ENCODE measurements around the gene KCTD16. TPM values are rescaled to one million over a fixed set of nuclear protein-coding genes. Genes with fewer than 3 reads are reported as not detected.

The KCTD16 gene
- polyA plus RNA-seq, 1 of the 3 experiments (the other 2 are of a cell fraction) = 0.03 TPM

DNA sequence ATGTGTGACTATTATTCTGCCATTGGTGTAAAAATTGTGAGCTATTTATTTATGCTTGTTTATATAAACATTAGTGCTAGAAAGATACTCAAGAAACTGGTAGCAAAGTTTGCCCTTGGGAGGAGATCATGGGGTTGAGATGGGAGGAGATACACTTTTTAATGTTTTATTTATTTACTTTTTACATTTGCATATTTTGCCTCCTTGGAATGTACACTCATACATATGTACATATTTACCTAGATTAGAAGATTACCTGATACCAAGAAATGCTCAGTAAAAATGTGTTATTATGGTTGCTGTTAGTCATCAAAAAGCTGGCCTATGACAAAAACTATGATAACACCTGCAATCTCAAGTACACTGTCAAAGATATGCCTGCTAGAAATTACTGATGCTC, 195.2 kb downstream of the KCTD16 start:
- H3K36me3 ChIP-seq (replicated peaks in 1 of 2; ENCODE audit: control insufficient read depth in 1 of 2, insufficient read depth in 2 of 2, low read length in 1 of 2) = no peaks in the 10 kb centered on the region
- H2AFZ ChIP-seq (ENCODE audit: low read depth) = no peak overlapping the region
- no peak overlapping the region for H3K4me2 ChIP-seq
- H3K9me2 ChIP-seq = no peaks in the 10 kb centered on the region
- no peak overlapping the region for H3K4me3 ChIP-seq (ENCODE audit: low read depth in 2 of 2, low read length in 1 of 2)
- peaks cover 0 to 8% of the 10 kb centered on the region in 2 experiments; a peak in 2 of 4 replicates for H3K4me1 ChIP-seq (ENCODE audit: control insufficient read depth in 1 of 2, insufficient read depth in 2 of 2, low read depth in 1 of 2, low read length in 1 of 2)
- no peaks in the 10 kb centered on the region for H3F3A ChIP-seq (replicated peaks; ENCODE audit: insufficient read depth)
- no peak overlapping the region for H3K9ac ChIP-seq
- H3K27ac ChIP-seq (ENCODE audit: low read depth in 2 of 2, low read length in 1 of 2) = no peak overlapping the region
- ChIA-PET POLR2A (no interaction called here), CTCF (no interaction called here)
- no peaks in the 10 kb centered on the region for H4K20me1 ChIP-seq (ENCODE audit: insufficient read depth)
- no peaks in the 10 kb centered on the region for H3K9me3 ChIP-seq
- no peaks in the 10 kb centered on the region for H3K27me3 ChIP-seq (ENCODE audit: insufficient read depth)
- TF ChIP-seq, protein P1, sequence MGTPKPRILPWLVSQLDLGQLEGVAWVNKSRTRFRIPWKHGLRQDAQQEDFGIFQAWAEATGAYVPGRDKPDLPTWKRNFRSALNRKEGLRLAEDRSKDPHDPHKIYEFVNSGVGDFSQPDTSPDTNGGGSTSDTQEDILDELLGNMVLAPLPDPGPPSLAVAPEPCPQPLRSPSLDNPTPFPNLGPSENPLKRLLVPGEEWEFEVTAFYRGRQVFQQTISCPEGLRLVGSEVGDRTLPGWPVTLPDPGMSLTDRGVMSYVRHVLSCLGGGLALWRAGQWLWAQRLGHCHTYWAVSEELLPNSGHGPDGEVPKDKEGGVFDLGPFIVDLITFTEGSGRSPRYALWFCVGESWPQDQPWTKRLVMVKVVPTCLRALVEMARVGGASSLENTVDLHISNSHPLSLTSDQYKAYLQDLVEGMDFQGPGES (IDR thresholded peaks at IDR 0.05; ENCODE audit: low read depth, low read length) = no peak
- TF ChIP-seq JUND (IDR thresholded peaks at IDR 0.05) (no peak), RXRA (IDR thresholded peaks at IDR 0.05; ENCODE audit: borderline replicate concordance, low read depth) (no peak), RCOR1 (IDR thresholded peaks at IDR 0.05; ENCODE audit: low read length) (no peak), EZH2phosphoT487 (IDR thresholded peaks at IDR 0.05; ENCODE audit: borderline replicate concordance, low read depth) (no peak), SIN3A (IDR thresholded peaks at IDR 0.05; ENCODE audit: borderline replicate concordance, low read depth, low read length) (no peak), FOSL2 (IDR thresholded peaks at IDR 0.05; ENCODE audit: borderline replicate concordance, low read depth) (no peak), EP300 (IDR thresholded peaks at IDR 0.05; ENCODE audit: borderline replicate concordance in 1 of 2, low read depth in 1 of 2, low read length in 1 of 2) (no peak), RAD21 (IDR thresholded peaks at IDR 0.05; ENCODE audit: low read length) (no peak), CHD2 (IDR thresholded peaks at IDR 0.05; ENCODE audit: low read length, partially characterized antibody) (no peak), MXI1 (IDR thresholded peaks at IDR 0.05; ENCODE audit: low read depth, low read length) (no peak), FOXM1 (IDR thresholded peaks at IDR 0.05; ENCODE audit: low read depth) (no peak), RFX5 (IDR thresholded peaks at IDR 0.05; ENCODE audit: low read length) (no peak), NRF1 (IDR thresholded peaks at IDR 0.05; ENCODE audit: low read depth, low read length) (no peak), GABPA (IDR thresholded peaks at IDR 0.05; ENCODE audit: low read depth) (no peak), TEAD4 (IDR thresholded peaks at IDR 0.05; ENCODE audit: borderline replicate concordance, insufficient read depth) (no peak), SMC3 (IDR thresholded peaks at IDR 0.05; ENCODE audit: low read depth, low read length) (no peak)
- TF ChIP-seq, protein P2, sequence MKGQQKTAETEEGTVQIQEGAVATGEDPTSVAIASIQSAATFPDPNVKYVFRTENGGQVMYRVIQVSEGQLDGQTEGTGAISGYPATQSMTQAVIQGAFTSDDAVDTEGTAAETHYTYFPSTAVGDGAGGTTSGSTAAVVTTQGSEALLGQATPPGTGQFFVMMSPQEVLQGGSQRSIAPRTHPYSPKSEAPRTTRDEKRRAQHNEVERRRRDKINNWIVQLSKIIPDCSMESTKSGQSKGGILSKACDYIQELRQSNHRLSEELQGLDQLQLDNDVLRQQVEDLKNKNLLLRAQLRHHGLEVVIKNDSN (IDR thresholded peaks at IDR 0.05; ENCODE audit: borderline replicate concordance, low read depth) = no peak
- TF ChIP-seq, protein P3, sequence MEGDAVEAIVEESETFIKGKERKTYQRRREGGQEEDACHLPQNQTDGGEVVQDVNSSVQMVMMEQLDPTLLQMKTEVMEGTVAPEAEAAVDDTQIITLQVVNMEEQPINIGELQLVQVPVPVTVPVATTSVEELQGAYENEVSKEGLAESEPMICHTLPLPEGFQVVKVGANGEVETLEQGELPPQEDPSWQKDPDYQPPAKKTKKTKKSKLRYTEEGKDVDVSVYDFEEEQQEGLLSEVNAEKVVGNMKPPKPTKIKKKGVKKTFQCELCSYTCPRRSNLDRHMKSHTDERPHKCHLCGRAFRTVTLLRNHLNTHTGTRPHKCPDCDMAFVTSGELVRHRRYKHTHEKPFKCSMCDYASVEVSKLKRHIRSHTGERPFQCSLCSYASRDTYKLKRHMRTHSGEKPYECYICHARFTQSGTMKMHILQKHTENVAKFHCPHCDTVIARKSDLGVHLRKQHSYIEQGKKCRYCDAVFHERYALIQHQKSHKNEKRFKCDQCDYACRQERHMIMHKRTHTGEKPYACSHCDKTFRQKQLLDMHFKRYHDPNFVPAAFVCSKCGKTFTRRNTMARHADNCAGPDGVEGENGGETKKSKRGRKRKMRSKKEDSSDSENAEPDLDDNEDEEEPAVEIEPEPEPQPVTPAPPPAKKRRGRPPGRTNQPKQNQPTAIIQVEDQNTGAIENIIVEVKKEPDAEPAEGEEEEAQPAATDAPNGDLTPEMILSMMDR (IDR thresholded peaks at IDR 0.05) = no peak
- TF ChIP-seq, protein P4, sequence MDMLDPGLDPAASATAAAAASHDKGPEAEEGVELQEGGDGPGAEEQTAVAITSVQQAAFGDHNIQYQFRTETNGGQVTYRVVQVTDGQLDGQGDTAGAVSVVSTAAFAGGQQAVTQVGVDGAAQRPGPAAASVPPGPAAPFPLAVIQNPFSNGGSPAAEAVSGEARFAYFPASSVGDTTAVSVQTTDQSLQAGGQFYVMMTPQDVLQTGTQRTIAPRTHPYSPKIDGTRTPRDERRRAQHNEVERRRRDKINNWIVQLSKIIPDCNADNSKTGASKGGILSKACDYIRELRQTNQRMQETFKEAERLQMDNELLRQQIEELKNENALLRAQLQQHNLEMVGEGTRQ (IDR thresholded peaks at IDR 0.05; ENCODE audit: borderline replicate concordance, low read depth, low read length) = no peak
- H3K79me2 ChIP-seq (ENCODE audit: insufficient read depth) = no peaks in the 10 kb centered on the region
- no peak for DNase-seq

All from SK-N-SH (cell line).